GM19468 (cell line): ENCODE measurements around the gene SULT2B1.

Experiments used
- ATAC-seq: cut with Tn5 transposase; IDR thresholded peaks from one replicate; pipeline ENCODE4 v1.9.1; 2021; ENCODE audit warnings: mild to moderate bottlenecking, moderate library complexity, moderate number of reproducible peaks; ENCODE audit not compliant: unreplicated experiment; ENCODE audit errors: extremely low read depth

The SULT2B1 gene

GRCh38 chr19:48596679-48597465, 44.9 kb downstream of the SULT2B1 start:
- ATAC-seq, result no peak

DNA sequence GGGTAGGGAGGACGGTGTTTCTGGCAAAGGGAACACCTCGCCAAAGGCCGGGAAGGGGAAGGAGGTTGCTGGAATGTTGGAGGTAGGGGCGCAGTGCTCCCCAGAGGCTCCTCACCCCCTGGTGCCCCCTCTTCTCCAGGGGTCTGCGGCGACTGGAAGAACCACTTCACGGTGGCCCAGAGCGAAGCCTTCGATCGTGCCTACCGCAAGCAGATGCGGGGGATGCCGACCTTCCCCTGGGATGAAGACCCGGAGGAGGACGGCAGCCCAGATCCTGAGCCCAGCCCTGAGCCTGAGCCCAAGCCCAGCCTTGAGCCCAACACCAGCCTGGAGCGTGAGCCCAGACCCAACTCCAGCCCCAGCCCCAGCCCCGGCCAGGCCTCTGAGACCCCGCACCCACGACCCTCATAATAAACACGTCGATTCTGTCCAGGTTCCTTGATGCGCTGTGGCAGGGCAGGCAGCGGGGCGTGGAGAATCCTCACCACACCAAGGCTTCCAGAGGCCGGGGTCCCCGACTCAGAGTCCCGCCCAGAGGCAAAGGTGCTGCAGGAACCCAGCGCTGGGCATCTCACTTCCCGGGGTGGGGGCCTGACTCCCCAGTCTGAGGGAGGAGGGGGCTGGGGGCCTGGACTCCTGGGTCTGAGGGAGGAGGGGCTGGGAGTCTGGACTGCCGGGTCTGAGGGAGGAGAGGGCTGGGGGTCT, 47.2 kb downstream of the SULT2B1 start:
- no peak for ATAC-seq

GRCh38 chr19:48600679-48601417, 48.9 kb downstream of the SULT2B1 start:
- no peak for ATAC-seq

DNA sequence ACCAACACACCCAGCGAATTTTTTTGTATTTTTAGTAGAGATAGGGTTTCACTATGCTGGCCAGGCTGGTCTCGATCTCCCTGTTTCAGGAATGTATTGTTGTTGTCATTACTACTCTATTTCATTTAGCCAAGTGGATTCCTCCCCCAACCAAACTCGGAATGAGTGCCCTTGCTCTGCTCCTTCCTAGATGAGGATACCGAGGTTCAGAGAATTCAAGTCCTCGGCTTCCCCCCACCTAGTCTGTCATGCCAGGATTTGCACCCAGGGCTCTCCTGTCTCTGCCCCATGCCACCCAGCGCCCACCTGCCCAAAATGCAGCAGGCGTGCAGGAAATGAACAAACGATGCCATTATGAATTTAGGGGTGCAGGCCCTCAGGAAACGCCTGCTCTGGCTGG, 51.0 kb downstream of the SULT2B1 start:
- no peak for ATAC-seq

DNA sequence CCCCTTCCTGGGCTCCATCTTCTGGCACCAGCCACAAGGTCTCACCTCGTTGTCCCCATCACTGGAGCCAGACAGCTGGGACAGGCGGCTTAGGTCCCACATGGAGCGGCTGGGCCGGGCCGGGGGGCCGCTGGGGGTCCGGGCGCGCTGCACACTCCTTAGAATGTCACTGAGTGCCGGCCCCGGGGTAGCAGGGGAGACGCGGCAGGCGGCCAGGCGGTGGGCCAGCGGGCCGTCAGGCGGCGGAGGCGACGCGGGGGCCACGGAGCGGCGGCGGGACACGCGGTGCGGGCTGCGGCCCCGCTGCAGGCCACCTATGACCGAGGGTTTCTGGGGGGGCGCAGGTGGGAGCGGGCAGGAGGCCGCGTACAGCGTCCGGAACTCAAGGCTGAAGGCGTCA, 51.5 kb downstream of the SULT2B1 start:
- ATAC-seq, result no peak

- no peak for ATAC-seq
Measured at GRCh38 chr19:48603850-48604249, 51.9 kb downstream of the SULT2B1 start.

DNA sequence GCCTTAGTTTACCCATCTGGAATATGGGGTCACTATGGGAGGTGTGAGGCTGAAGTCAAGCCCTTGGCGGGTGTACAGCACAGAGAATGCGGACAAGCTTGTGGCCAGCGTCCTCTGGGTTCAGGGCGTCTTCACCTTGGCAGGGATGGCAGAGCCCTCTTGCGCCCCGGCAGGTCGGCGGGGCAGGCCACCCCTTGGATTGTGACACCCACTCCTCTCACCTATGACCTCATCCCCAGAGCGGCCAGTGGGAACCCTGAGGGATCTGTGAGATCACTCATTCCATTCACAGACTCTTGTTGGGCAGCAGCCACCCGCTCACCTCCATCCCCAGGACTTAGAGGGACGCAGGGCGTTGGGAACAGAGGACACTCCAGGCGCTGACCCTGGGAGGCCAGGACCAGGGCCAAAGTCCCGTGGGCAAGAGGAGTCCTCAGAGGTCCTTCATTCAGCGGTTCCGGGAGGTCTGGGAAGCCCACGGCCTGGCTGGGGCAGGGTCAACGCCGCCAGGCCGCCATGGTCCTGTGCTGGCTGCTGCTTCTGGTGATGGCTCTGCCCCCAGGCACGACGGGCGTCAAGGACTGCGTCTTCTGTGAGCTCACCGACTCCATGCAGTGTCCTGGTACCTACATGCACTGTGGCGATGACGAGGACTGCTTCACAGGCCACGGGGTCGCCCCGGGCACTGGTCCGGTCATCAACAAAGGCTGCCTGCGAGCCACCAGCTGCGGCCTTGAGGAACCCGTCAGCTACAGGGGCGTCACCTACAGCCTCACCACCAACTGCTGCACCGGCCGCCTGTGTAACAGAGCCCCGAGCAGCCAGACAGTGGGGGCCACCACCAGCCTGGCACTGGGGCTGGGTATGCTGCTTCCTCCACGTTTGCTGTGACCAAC, 54.7 kb downstream of the SULT2B1 start, which contains the start of gene SPACA4:
Gene SPACA4 (plus strand): TSS at position 280 of the 896 bp plus-strand sequence. CDS start 237 bp downstream, at position 517.
- no peak for ATAC-seq

- ATAC-seq, result no peak
Measured at GRCh38 chr19:48607359-48607755, 55.4 kb downstream of the SULT2B1 start.

- no peak for ATAC-seq
Measured at GRCh38 chr19:48608798-48609263, 56.9 kb downstream of the SULT2B1 start.

GRCh38 chr19:48609571-48610108, 57.7 kb downstream of the SULT2B1 start:
- no peak for ATAC-seq

GRCh38 chr19:48611872-48612271, 59.9 kb downstream of the SULT2B1 start:
- ATAC-seq, result no peak

DNA sequence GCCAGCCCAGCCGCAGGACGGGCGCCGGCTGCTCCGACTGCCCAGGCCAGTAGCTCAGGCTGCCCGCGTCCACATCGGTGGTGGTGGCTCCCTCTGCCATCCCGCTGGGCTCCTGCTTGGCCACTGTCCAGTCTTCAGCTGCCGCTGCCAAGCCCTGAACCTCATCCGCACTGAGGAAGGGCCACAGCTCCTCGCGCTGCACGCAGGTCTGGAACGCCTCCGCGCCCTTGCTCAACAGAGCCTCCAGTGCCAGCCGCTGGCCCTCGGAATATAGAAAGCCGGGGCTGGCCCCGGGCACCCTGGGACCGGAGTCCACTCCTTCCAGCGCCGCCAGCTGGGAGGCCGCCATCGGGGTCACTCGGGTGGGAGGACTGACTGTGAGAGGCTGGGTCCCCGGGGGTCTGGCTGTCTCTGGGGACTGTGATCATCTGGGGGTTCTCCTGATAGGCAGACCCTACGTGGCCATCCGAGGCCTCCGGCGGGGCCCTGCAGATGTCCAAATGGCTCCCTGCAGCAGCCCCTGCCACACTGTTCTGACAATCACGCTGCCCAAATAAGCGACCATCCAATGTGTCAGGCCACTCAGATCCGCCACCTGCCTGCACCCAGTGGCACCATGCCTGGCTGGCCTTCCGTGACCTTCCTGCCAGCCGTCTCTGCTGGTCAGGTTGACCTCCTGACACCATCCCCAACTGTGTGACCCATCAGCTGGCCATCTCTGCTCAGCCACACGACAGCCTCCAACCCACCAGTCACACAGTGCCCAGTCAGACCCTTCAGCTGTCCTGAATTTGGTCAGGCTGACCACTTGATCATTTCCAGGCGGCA, 61.3 kb downstream of the SULT2B1 start:
- no peak for ATAC-seq

DNA sequence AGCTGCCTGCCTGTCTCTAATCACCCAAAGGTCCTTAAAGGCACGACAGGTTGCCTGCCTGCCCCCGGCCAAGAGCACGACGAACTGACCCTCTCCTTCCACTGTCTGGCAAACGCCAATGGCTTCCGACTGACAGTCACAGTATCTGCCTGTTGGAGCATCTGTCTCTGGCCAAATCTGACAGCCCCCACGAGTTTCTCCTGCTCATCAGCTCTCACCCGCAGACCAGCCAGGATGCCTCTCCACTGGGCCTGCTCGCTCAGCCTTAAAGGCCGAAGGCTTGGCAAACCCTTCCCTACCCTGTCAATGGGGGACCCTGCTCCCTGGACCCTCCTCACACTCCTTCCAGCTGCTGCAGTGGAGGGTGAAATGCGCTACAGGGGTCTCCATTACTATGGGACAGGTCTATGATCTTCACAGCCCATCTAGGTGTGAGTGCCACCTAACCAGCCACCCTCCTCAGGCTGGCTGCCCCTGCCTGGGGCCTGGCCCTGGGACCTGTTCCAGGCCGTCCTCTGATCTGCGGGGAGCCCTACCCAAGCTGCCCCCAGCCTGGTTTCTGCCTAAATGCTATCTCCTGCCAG, 62.0 kb downstream of the SULT2B1 start:
- ATAC-seq, result no peak

GRCh38 chr19:48614436-48615230, 62.7 kb downstream of the SULT2B1 start, which contains the start of gene FAM83E:
Gene FAM83E (minus strand): TSS chr19:48615076. CDS start chr19:48613372, 1,704 bp downstream.
- ATAC-seq, result no peak

GRCh38 chr19:48615231-48616040, 63.5 kb downstream of the SULT2B1 start:
- no peak for ATAC-seq

DNA sequence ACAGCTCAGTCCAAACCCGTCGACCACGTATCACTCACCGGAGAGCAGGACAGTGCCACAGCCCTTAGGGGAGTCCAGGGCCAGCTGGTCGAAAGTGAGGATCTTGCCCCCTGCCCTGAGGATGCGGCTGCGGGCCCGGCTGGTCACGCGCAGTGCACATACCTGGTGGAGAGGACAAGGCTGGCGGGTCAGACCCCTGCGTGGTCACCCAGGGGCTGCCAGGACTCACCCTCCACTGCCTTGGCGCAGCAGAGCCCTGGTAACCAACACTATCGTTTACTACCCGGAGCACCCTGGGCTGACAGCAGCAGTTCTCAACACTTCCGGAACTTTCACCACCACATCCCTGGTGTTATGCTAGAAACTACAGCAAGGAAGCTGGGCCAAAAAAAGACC, 64.1 kb downstream of the SULT2B1 start:
- no peak for ATAC-seq
